ENCODE results near the gene MAP2K2.
A peak's percentile ranks its signal among the peaks of the same experiment; 100 is the strongest.

The MAP2K2 gene

DNA sequence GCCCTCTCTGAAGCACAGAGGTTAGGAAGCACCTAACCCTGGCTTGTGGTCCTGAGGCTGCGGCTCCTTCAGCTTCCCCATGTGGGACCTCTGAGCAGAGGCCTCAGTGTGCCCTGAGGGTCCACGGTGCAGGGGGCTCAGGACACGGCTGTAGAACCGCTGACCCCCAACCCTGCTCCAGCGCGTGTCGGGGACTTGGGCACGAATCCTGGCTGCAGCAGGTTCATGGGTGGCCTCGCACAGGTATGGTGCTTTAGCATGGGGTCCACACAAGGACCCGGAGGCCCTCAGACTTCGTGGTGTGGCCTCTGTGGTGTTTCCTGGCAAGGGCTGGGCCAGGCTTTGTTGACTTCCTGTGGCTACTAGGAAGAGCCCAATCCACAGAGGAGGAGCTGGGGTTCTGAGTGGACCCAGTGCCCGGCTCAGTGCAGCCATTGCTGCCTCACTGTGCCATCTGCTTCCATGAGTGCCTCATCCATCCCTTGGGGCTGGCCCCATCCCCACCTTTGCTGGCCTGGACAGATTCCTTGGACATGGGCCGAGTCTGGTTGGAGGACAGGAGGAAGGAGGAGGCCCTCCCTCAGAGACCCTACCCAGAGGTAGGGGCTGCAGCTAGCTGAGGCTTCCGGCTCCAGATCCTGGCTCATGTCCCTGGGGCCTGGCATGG is 81.7 kb downstream of the MAP2K2 start:
- H3K4me1 Mint-ChIP-seq, result no peaks in the 10 kb centered on the region
- H3K9me3 Mint-ChIP-seq, result no peaks in the 10 kb centered on the region
- peak overlapping the region; percentile 82 for H3K27ac Mint-ChIP-seq
- ATAC-seq (peak; percentile 26), DNase-seq (ENCODE audit: low spot score in 2 of 2) (no peak)
- H3K4me3 Mint-ChIP-seq, result no peak overlapping the region
- H3K36me3 Mint-ChIP-seq, result peaks cover 99% of the 10 kb centered on the region
